HG03520 (cell line): ENCODE results near the gene GMPPA.

Experiments used
- ATAC-seq: cut with Tn5 transposase; IDR thresholded peaks from one replicate; pipeline ENCODE4 v1.9.1; 2021; ENCODE audit warnings: mild to moderate bottlenecking, moderate library complexity; ENCODE audit not compliant: unreplicated experiment

GMPPA gene

DNA sequence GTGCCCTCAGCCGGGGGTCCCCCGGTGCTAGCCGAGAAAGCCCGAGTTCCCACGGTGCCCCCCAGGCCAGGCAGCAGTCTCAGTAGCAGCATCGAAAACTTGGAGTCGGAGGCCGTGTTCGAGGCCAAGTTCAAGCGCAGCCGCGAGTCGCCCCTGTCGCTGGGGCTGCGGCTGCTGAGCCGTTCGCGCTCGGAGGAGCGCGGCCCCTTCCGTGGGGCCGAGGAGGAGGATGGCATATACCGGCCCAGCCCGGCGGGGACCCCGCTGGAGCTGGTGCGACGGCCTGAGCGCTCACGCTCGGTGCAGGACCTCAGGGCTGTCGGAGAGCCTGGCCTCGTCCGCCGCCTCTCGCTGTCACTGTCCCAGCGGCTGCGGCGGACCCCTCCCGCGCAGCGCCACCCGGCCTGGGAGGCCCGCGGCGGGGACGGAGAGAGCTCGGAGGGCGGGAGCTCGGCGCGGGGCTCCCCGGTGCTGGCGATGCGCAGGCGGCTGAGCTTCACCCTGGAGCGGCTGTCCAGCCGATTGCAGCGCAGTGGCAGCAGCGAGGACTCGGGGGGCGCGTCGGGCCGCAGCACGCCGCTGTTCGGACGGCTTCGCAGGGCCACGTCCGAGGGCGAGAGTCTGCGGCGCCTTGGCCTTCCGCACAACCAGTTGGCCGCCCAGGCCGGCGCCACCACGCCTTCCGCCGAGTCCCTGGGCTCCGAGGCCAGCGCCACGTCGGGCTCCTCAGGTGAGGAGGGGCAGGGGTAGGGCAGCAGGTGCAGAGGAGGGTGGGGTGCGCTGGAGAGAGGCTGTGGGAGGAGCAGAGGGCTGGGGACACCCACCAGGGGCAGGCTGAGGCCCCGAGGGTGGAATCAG lies 14.1 kb upstream of the GMPPA start:
- ATAC-seq: no peak

DNA sequence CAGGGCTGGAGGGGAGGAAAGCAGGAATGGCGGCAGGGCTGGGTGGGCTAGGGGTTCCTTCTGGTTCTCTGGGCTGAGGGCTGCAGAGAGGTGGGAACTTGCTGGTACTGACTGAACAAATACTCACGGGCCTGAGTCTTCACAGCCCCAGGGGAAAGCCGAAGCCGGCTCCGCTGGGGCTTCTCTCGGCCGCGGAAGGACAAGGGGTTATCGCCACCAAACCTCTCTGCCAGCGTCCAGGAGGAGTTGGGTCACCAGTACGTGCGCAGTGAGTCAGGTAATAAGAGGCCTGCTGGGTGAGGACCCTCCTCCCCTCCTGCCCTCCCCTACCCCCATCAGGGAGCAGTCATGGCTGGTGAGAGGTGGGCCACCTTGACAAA lies 13.5 kb upstream of the GMPPA start:
- no peak for ATAC-seq

DNA sequence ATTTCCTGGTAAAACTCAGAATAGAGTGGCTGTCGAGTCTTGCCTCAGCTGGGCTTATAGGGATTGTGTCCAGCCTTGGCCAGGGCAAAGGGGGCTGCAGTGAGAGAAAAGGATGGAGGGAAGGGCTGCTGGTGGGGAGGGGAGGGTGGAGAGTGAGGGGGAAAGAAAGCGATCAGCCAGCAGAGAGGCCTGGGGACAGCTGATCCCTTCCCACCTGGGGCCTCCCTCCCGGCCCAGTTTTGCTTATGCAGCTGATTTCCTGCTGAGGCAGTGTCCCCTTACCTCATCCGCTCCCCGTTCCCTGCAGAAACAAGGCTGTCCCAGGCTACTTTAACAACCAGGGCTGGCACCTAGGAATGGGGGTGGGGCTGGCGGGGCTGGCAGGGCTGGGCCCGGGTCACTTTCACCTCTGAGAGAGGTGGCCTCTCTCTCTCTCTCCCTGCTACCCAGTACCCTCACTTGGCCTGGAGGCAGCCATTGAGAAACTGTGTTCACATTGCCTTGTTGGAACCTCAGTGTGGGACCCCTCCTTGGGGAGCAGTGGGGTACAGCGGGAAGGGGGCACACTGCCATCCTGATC lies 12.2 kb upstream of the GMPPA start:
- ATAC-seq: no peak

DNA sequence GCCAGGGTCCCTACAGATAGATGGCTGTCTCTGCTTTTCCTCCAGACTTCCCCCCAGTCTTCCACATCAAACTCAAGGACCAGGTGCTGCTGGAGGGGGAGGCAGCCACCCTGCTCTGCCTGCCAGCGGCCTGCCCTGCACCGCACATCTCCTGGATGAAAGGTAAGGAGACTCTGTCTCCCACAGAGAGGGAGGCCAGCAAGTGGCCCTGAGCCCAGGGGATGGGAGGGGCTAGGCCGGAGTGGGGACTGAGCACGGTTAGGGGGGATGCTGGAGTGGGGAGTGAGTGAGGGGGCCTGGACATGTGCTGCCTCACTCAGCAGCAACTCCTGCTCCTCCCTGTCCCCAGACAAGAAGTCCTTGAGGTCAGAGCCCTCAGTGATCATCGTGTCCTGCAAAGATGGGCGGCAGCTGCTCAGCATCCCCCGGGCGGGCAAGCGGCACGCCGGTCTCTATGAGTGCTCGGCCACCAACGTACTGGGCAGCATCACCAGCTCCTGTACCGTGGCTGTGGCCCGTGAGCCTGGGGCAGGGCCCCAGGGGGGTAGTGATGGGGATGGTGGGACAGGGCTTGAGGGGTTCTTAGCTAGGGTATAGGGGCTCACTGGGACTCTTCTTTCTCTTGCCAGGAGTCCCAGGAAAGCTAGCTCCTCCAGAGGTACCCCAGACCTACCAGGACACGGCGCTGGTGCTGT lies 10.4 kb upstream of the GMPPA start:
- no peak for ATAC-seq

- ATAC-seq: no peak
Observed at GRCh38 chr2:219488844-219489194, 9.9 kb upstream of the GMPPA start.

DNA sequence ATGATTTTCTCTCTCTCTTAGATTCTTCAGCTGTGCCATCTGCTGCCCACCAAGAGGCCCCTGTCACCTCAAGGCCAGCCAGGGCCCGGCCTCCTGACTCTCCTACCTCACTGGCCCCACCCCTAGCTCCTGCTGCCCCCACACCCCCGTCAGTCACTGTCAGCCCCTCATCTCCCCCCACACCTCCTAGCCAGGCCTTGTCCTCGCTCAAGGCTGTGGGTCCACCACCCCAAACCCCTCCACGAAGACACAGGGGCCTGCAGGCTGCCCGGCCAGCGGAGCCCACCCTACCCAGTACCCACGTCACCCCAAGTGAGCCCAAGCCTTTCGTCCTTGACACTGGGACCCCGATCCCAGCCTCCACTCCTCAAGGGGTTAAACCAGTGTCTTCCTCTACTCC lies 9.4 kb upstream of the GMPPA start:
- ATAC-seq: no peak

- ATAC-seq: no peak
Observed at GRCh38 chr2:219490186-219490585, 8.5 kb upstream of the GMPPA start.

DNA sequence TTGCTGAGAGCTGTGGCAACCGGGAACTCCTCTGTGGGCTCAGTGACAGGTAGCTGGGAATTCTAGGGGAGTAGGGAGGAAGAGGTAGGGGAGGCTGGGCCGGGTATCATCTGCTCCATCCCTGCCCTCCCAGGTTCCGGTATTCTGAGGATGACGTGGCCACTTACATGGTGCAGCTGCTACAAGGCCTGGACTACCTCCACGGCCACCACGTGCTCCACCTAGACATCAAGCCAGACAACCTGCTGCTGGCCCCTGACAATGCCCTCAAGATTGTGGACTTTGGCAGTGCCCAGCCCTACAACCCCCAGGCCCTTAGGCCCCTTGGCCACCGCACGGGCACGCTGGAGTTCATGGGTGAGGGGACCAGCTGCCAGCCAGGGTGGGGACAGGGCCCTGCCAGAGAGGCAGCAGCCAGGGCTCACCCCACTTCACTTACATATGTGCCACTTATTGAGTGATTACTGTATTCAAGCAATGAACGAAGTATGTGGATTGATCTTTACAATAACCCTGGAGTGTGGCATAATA lies 8.0 kb upstream of the GMPPA start:
- no peak for ATAC-seq

- ATAC-seq: no peak
Observed at GRCh38 chr2:219491278-219491963, 7.3 kb upstream of the GMPPA start.

DNA sequence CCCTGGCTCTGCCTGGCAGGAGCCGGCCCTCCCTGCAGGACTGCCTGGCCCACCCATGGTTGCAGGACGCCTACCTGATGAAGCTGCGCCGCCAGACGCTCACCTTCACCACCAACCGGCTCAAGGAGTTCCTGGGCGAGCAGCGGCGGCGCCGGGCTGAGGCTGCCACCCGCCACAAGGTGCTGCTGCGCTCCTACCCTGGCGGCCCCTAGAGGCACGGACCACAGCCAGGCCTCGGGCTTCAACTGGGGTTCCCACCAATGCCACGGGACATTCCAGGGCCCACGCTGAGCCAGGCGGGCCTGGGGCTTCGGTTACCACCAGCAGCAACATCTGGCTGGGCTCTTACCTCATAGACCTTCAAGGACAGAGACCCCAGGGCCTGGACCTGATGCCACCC lies 6.1 kb upstream of the GMPPA start:
- ATAC-seq: no peak

DNA sequence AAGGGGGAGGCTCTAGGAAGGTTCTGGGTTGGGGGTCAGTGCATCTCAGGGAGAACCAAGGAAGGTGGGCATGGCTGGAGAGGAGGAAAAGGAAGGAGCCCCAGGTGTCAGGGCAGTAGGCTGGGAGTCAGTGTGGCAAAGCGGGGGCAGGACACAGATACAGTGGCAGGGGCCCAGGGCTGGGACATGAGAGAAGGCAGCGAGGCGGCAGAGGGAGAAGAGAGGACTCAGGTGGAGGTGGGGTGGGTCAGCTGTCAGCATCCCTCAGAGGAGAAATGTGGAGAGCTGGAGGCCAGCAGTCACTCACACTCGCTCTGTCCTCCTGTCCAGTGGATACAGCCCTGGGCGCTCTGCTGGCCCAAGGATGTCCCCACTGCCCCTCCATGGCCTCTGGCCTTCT lies 5.6 kb upstream of the GMPPA start:
- no peak for ATAC-seq

DNA sequence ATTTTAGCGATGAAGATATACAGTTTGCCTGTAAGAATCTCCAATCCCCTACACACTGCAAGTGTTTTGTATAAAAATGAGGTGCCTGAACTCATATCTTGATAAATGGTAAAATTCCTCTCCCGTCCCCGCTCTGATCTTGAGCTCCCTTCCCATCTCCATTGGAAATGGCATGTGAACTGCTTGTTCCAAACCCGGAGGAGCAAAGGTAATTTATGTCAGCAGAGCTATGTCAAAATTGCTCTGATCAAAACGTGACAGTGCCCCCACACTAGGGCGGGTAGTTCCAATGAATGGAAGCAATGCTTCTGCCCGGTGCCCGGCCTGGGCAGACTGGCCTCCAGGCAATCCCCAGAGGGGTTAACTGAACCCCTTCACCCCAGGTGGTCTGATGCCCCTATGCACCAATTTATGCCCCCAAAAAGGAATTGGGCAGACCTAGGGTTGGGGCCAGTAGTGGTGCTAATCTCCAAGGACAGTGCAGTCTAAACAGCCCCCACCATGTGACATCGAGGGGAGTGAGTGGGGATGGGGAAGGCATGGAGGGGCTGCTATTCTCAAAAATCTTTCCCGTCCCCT lies 3.6 kb upstream of the GMPPA start:
- no peak for ATAC-seq

DNA sequence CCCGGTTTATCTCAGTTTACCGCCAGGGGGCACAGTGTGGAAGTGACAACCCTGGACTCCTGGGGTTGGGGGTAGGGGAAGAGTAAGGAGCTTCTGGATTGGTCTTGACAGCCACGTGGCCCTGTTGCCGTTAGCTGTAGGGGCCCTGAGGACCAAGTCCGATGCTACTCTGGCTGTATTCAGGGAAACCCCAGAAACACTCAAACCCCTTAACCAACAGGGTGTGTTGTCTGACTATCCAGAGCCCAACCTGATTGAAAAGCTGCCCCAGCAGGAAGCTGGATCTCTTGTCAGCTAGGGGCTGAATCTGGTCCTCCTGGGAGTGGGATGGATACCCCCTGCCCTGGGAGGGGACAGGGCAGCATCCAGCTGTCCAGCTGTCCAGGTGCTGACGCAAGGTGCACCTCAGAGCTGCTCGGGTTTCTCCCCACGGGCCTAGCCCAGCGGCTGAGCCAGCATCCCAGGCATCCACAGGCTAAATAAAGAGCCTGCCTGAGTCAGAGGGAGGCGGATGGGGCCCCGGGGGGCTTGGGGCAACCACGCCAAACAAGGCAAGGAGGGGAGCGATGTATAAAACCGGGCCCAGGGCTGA lies 3.1 kb upstream of the GMPPA start:
- ATAC-seq: peak; percentile 19

DNA sequence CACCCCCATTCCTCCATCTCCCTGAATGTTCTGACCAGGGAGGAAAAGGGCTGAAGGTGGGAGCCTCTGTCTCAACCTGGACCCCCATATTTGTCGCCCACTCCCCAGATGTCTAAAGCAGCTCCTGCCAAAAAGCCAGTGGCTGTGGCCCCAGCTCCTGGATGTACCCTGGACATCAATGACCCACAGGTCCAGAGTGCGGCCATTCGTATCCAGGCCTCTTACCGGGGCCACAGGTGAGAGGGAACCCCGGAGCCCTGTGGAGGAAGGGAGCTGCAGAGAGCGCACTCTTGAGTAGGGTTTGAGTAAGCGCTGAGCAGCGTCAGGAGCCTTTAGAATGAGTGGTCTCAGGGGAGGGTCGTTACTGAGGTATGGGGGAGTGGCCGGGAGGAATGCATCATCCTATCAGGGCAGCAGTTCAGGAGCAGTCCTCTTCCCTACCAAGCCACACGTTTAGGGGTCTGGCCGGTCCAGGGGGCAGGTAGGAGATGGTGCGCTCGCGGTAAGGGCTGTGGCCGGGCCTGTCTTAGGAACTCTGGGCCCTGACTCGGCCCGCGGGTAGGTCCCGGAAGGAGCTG lies 2.4 kb upstream of the GMPPA start:
- ATAC-seq: no peak

GRCh38 chr2:219496825-219497494 lies 1.7 kb upstream of the GMPPA start:
- no peak for ATAC-seq

DNA sequence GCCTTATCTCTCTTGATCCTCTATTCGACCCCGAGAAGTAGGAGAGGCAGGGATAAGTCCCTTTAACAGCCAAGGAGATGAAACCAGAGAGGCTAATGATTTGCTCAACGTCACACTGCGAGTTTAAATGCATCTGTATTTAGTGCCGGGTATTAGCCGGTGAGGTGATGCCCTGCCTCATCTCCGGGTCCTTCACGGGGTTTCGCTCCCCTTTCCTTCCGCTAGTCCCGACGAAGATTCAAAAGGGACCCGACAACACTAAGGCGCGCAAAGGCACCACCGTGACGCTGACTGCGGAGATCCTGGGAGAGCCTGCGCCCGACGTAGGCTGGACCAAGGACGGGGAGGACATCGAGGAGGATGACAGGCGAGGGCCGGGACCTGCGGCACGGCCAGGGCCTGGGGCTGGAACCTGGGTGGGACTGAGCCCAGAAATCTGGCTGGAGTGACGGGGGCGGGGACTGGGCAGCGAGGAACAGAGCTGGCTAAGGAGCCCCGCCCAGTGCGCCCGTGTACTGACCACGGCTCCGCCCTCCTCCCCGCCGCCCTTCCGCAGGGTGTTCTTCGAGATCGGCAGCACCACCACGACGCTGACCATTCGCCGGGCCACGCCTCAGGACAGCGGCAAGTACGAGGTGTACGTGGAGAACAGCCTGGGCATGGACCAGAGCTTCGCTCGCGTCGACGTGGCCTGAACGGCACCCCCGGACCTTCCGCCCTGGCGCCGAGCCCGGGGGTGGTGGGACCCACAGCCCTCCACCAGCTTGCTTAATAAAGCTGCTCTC lies 1.0 kb upstream of the GMPPA start:
- peak; percentile 6 for ATAC-seq

DNA sequence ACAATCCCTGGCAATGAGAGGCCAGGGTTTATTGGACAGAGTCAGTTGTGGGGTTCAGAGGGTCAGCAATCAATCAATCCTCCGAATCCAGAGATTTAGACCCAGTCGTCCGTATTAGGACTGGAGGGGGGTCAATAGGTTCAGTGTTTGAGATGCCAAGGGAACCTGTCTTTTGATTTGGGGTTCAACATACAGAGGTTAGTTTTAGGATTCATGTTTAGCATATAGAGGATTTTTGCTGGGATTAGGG lies 292 bp downstream of the GMPPA start:
- ATAC-seq: no peak

- no peak for ATAC-seq
Observed at GRCh38 chr2:219499555-219499954, 864 bp downstream of the GMPPA start.

GRCh38 chr2:219500135-219500534 lies 1.4 kb downstream of the GMPPA start:
- ATAC-seq: no peak
